Endothelial cell of hepatic sinusoid (primary cell): Measurements from ENCODE around the gene PYGM.
"Not testable (repeated sequence)": the region's sequence is repeated elsewhere in the genome, so short reads cannot be mapped to it uniquely, and the experiment has no call there.

Experiments used
- in situ Hi-C: cut with HindIII; loops from 2 replicates; pipeline ENCODE4 v1.10.0; 2017; ENCODE audit warnings: low sequenced_read_pairs

The PYGM gene

GRCh38 chr11:64701956-64702355 is 57.8 kb downstream of the PYGM start:
- in situ Hi-C loops: not testable (repeated sequence)

- in situ Hi-C loops: no loop called here
Measured at GRCh38 chr11:64698427-64698826, 61.3 kb downstream of the PYGM start.

GRCh38 chr11:64697663-64698375 is 62.0 kb downstream of the PYGM start:
- in situ Hi-C loops: no loop called here
